Trophoblast cell (in vitro differentiated cells and primary cell): Measurements from ENCODE around the gene LCOR.

ENCODE experiments used
- DNase-seq, 2 donors: peaks; one replicate each; pipeline ENCODE4 v3.0.0-alpha.2; 2016
- H2AFZ ChIP-seq: 2 replicates; pipeline ENCODE4 v1.6.1; 2013; ENCODE audit warnings: low read length, moderate library complexity, mild to moderate bottlenecking; ENCODE audit not compliant: insufficient read depth, poor library complexity
- H2AK5ac ChIP-seq: 2 replicates; pipeline ENCODE4 v1.6.1; 2013; ENCODE audit warnings: mild to moderate bottlenecking, low read length
- H2BK120ac ChIP-seq: 2 replicates; pipeline ENCODE4 v1.6.1; 2013; ENCODE audit warnings: low read length, mild to moderate bottlenecking, moderate library complexity; ENCODE audit not compliant: insufficient read depth, poor library complexity
- H2BK12ac ChIP-seq: 2 replicates; pipeline ENCODE4 v1.6.1; 2013; ENCODE audit warnings: mild to moderate bottlenecking, low read length, moderate library complexity
- H2BK5ac ChIP-seq: 2 replicates; pipeline ENCODE4 v1.6.1; 2013; ENCODE audit warnings: low read length, low read depth, moderate library complexity, mild to moderate bottlenecking; ENCODE audit not compliant: poor library complexity
- H3K14ac ChIP-seq: 2 replicates; pipeline ENCODE4 v1.6.1; 2013; ENCODE audit warnings: mild to moderate bottlenecking, low read length
- H3K18ac ChIP-seq: 2 replicates; pipeline ENCODE4 v1.6.1; 2013; ENCODE audit warnings: mild to moderate bottlenecking, low read length
- H3K23ac ChIP-seq: 2 replicates; pipeline ENCODE4 v1.6.1; 2013; ENCODE audit warnings: low read length
- H3K27ac ChIP-seq: 2 replicates; pipeline ENCODE4 v1.5.1; 2013; ENCODE audit warnings: low read depth, mild to moderate bottlenecking, inconsistent platforms, low read length, moderate library complexity
- H3K27me3 ChIP-seq: 2 replicates; pipeline ENCODE4 v1.6.1; 2013; ENCODE audit warnings: inconsistent platforms, mild to moderate bottlenecking, low read length, moderate library complexity; ENCODE audit not compliant: insufficient read depth
- H3K36me3 ChIP-seq, 2 experiments: 1 replicate in 1 of 2; 2 replicates in 1 of 2; pipeline ENCODE4 v1.6.1; 2013; ENCODE audit warnings: low read length in 2 of 2, mild to moderate bottlenecking in 2 of 2, moderate library complexity in 1 of 2; ENCODE audit not compliant: insufficient read depth in 2 of 2, control insufficient read depth in 1 of 2
- H3K4ac ChIP-seq: 2 replicates; pipeline ENCODE4 v1.6.1; 2013; ENCODE audit warnings: low read depth, mild to moderate bottlenecking, low read length, moderate library complexity
- H3K4me1 ChIP-seq, 2 experiments: 1 replicate in 1 of 2; 2 replicates in 1 of 2; pipeline ENCODE4 v1.6.1; 2013; ENCODE audit warnings: low read length in 2 of 2, mild to moderate bottlenecking in 2 of 2, moderate library complexity in 1 of 2; ENCODE audit not compliant: insufficient read depth in 2 of 2, control insufficient read depth in 1 of 2
- H3K4me2 ChIP-seq: 2 replicates; pipeline ENCODE4 v1.6.1; 2013; ENCODE audit warnings: inconsistent platforms, mild to moderate bottlenecking, low read length, moderate library complexity
- H3K4me3 ChIP-seq: 2 replicates; pipeline ENCODE4 v1.5.1; 2013; ENCODE audit warnings: mild to moderate bottlenecking, low read depth, low read length, inconsistent platforms
- H3K79me1 ChIP-seq: one replicate; pipeline ENCODE4 v1.6.1; 2013; ENCODE audit warnings: low read length
- H3K79me2 ChIP-seq: 2 replicates; pipeline ENCODE4 v1.6.1; 2013; ENCODE audit warnings: low read length, mild to moderate bottlenecking; ENCODE audit not compliant: control insufficient read depth, insufficient read depth, poor library complexity
- H3K9ac ChIP-seq: 2 replicates; pipeline ENCODE4 v1.6.1; 2013; ENCODE audit warnings: mild to moderate bottlenecking, low read length
- H3K9me3 ChIP-seq: 2 replicates; pipeline ENCODE4 v1.6.1; 2013; ENCODE audit warnings: low read depth, mild to moderate bottlenecking, control low read depth, inconsistent platforms, low read length; ENCODE audit not compliant: insufficient read depth
- H4K12ac ChIP-seq: 2 replicates; pipeline ENCODE4 v1.6.1; 2013; ENCODE audit warnings: low read depth, mild to moderate bottlenecking, low read length, moderate library complexity
- H4K8ac ChIP-seq: 2 replicates; pipeline ENCODE4 v1.6.1; 2013; ENCODE audit warnings: low read depth, mild to moderate bottlenecking, low read length, moderate library complexity
- H4K91ac ChIP-seq: one replicate; pipeline ENCODE4 v1.6.1; 2013; ENCODE audit warnings: low read depth, mild to moderate bottlenecking, low read length, moderate library complexity
- WGBS: extraction: QIAGEN DNeasy Blood & Tissue Kit; methylation state at CpG from one replicate; pipeline ENCODE4 v1.1.7; 2013; ENCODE audit warnings: missing lambda C conversion rate; ENCODE audit not compliant: insufficient read length, insufficient coverage; ENCODE audit errors: extremely low coverage; 5-methylcytosine and 5-hydroxymethylcytosine counted together

Gene LCOR

DNA sequence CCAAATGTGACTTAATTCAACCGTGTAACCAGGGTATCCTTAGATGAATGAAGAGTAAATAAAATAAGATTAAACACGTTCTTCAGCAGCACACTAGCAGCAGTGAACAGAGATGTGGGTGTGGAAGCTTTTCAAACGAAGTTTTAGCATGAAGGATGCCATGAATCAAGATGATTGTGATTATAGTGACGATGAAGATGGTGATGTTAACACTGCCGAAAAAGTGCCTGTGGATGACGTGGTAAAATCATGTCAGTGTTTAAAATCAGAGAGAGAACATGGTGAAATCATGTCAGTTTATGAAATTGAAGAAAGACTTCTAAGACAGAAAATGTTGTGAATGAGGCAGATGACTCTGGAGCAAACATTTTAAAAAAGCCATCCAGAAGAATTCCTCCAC is 19.2 kb downstream of the LCOR start:
- H3K4me1 ChIP-seq = peaks cover 0 to 1% of the 10 kb centered on the region in 2 experiments

DNA sequence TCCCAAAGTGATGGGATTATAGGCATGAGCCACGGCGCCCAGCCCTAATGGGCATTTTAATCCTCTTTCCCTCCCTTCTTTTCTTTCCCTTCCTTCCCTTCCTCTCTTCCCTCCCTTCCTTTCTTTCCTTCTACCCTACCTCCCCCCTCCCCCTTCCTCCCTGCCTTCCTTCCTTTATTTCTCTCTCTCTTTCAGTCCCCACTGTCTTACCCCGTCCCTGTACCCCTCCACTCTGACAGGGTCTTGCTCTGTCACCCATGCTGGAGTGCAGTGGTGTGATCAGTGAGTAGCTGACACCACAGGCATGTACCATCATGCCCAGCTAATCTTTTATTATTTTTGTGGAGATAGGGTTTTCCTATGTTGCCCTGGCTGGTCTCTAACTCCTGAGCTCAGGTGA is 24.2 kb downstream of the LCOR start:
- Histone ChIP-seq H3K79me2 (peaks cover 5% of the 10 kb centered on the region), H3K18ac (no peak overlapping the region), H3K14ac (no peak overlapping the region), H3K27ac (no peak overlapping the region), H4K8ac (no peak overlapping the region), H3K4ac (no peak overlapping the region), H2BK12ac (no peak overlapping the region), H3K23ac (no peak overlapping the region), H3K4me1 (no peaks in the 10 kb centered on the region), H3K9me3 (no peaks in the 10 kb centered on the region), H2AFZ (no peak overlapping the region), H2BK120ac (no peak overlapping the region), H2AK5ac (no peak overlapping the region), H3K4me3 (no peak overlapping the region), H3K9ac (no peak overlapping the region), H3K36me3 (no peaks in the 10 kb centered on the region), H4K12ac (no peak overlapping the region), H3K4me2 (no peak overlapping the region), H3K27me3 (no peaks in the 10 kb centered on the region), H4K91ac (no peak overlapping the region), H3K79me1 (no peaks in the 10 kb centered on the region), H2BK5ac (no peak overlapping the region)
- DNase-seq = no peak
- WGBS = no CpG with 5 or more reads among the region's 3 CpGs

More for the DNA sequence above, 19.2 kb downstream of the LCOR start:
- Histone ChIP-seq H3K23ac (no peak overlapping the region), H4K8ac (no peak overlapping the region), H3K4me2 (no peak overlapping the region), H3K27ac (no peak overlapping the region), H4K12ac (no peak overlapping the region), H3K9me3 (no peaks in the 10 kb centered on the region), H3K79me2 (peaks cover 7% of the 10 kb centered on the region), H3K18ac (no peak overlapping the region), H4K91ac (no peak overlapping the region), H2BK5ac (no peak overlapping the region), H2AFZ (no peak overlapping the region), H2BK120ac (no peak overlapping the region), H3K4me3 (no peak overlapping the region), H3K36me3 (no peaks in the 10 kb centered on the region), H2BK12ac (no peak overlapping the region), H3K27me3 (no peaks in the 10 kb centered on the region), H3K79me1 (no peaks in the 10 kb centered on the region), H3K4ac (no peak overlapping the region), H3K9ac (no peak overlapping the region), H2AK5ac (no peak overlapping the region), H3K14ac (no peak overlapping the region)
- DNase-seq = no peak
- no CpG with 5 or more reads among the region's 6 CpGs for WGBS

DNA sequence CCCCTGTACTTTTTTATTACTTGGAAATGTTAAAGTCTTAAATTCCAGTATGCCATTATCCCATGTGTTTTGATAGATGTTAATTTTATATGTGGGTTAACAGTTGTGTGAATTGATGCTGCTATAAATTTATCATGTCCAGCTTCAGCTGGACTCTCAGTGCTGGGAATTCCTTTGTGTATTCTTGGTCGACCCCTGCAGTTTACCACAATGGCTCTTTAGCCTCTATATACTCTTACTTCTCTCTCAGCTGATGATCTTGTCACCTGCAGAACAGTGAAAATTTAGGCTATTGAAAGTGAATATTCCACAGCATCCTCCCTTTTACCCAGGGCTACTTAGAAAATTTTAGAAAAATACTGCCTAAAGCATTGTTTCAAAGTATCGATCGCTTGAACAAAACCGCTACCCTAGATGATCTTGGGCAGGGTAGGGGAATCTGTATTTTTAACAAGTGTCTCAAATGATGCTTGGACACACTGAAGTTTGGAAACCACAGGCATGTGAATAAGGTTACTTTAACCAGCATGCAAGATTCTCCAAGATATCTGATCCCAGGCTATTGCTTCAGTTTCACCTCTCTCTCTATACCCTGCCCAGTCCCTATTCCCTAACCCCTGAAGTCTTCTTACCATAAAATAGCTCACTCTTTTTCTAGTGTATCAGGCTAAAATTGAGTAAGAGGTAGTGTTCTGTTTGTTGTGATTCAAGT is 25.4 kb downstream of the LCOR start:
- H3K27me3 ChIP-seq = no peaks in the 10 kb centered on the region
- no peak overlapping the region for H3K14ac ChIP-seq
- H2AK5ac ChIP-seq = no peak overlapping the region
- H3K27ac ChIP-seq = no peak overlapping the region
- H2BK5ac ChIP-seq = no peak overlapping the region
- no CpG with 5 or more reads among the region's 4 CpGs for WGBS
- H2BK120ac ChIP-seq = no peak overlapping the region
- H3K79me1 ChIP-seq = no peaks in the 10 kb centered on the region
- H3K79me2 ChIP-seq = peaks cover 5% of the 10 kb centered on the region
- H3K9me3 ChIP-seq = no peaks in the 10 kb centered on the region
- no peak overlapping the region for H3K4me3 ChIP-seq
- H3K36me3 ChIP-seq = peaks cover 2 to 3% of the 10 kb centered on the region in 2 experiments
- no peak for DNase-seq
- H2BK12ac ChIP-seq = no peak overlapping the region
- no peak overlapping the region for H3K9ac ChIP-seq
- H3K4me1 ChIP-seq = no peaks in the 10 kb centered on the region
- H3K4ac ChIP-seq = no peak overlapping the region
- no peak overlapping the region for H4K91ac ChIP-seq
- H3K4me2 ChIP-seq = no peak overlapping the region
- no peak overlapping the region for H3K18ac ChIP-seq
- H4K8ac ChIP-seq = no peak overlapping the region
- H4K12ac ChIP-seq = no peak overlapping the region
- no peak overlapping the region for H3K23ac ChIP-seq
- H2AFZ ChIP-seq = no peak overlapping the region

DNA sequence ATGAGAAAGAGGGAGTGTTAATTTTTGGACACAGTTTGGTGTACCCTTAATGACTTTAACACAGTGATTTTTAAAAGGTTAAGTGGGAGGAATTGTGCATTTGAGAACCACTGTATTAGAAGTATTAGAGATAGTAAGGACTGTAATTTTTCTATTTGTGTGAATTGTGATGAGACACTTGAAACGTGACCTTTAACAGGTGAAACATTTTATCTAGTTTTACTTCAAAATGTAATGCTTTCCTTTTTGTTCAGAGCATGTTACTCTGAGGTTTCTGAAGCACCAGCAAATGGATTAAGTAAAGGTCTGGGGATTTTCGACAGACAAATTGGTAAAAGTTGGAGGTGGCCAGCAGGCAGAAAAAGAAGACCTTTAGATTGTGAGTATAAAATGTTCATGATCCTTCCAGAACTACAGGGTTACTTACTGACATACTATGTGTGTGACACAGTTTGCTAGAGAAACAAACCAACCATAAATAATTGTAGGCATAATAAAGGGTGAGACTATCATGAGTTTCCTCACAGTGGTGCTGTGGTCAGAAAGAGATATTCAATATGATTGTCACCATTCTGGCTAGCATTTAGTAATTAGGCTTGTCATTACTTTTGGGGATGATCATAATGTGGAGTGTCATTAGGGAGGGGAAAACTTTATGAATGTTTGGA is 26.1 kb downstream of the LCOR start:
- no peak overlapping the region for H2AFZ ChIP-seq
- no peak overlapping the region for H4K91ac ChIP-seq
- no peak overlapping the region for H3K23ac ChIP-seq
- no peak for DNase-seq
- H3K27ac ChIP-seq = no peak overlapping the region
- no peak overlapping the region for H2BK5ac ChIP-seq
- H3K9ac ChIP-seq = no peak overlapping the region
- no peak overlapping the region for H3K14ac ChIP-seq
- H3K36me3 ChIP-seq = peaks cover 2 to 3% of the 10 kb centered on the region in 2 experiments
- H4K8ac ChIP-seq = no peak overlapping the region
- H3K4me2 ChIP-seq = no peak overlapping the region
- no peaks in the 10 kb centered on the region for H3K9me3 ChIP-seq
- H3K4ac ChIP-seq = no peak overlapping the region
- no peak overlapping the region for H4K12ac ChIP-seq
- H3K79me2 ChIP-seq = peaks cover 2% of the 10 kb centered on the region
- no peak overlapping the region for H2BK12ac ChIP-seq
- no peaks in the 10 kb centered on the region for H3K27me3 ChIP-seq
- H3K79me1 ChIP-seq = no peaks in the 10 kb centered on the region
- no peaks in the 10 kb centered on the region for H3K4me1 ChIP-seq
- WGBS = no CpG with 5 or more reads among the region's 2 CpGs
- H3K18ac ChIP-seq = no peak overlapping the region
- H3K4me3 ChIP-seq = no peak overlapping the region
- no peak overlapping the region for H2BK120ac ChIP-seq
- no peak overlapping the region for H2AK5ac ChIP-seq
